ENCODE results near the gene RAPGEF3.

RAPGEF3 gene

DNA sequence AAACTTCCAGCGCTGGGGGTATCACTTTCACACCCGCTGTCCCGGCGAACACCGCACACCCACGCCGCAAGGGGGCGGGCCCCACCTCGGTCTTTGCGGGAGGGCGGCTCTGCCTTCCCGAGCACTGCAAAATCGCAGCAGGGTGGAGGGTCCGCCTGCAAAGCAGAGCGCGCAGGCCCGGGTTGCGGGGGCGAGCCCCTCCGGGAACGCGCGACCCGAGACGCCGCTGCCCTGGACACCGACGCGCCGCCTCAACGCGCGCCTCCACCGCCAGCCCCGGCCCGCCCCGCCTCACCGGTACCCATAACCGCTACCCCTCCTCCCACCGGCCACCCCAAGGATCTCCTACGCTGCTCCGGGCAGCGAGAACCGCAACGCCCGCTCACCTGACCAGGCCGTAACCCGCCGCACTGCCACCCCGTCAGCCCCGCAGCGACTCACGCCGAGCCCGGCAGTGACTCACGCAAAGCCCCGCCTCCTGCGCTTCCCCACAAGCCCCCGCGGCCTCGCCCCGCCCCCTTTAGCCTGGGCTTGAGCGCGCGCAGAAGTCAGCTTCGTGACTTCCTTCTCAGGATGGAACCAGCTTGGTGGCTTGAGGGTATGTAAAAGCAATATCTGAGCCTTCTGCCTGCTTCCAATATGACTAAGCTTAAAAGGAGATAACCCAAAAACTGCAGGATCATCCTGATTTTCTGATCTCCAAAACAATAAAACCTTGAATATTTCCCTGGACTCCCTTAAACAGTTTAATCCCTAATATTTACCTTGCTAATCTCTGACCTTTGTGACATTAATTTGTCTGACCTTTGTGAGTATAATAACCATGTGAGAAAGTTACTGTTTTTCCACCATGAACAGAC lies 52.9 kb downstream of the RAPGEF3 start, which contains the start of gene RPAP3:
RPAP3 (minus strand) TSS at position 465 of the 860 bp plus-strand sequence. CDS start 3,190 bp downstream, outside the sequence.
- peak within 1 kb of the TSS; percentile 79 for H3K27ac ChIP-seq
- ChIA-PET CTCF (interaction anchor here (0.7 to 1.9 kb wide), 3 partner anchors 9 to 243 kb away, joined by 3 to 4 read pairs (median 3); no protein-coding TSS in a partner anchor), POLR2A (ENCODE audit: low non-redundant PET) (interaction anchor here (0.5 kb wide), 2 partner anchors 177 to 713 kb away, joined by 3 to 4 read pairs; no protein-coding TSS in a partner anchor)
- TF ChIP-seq, protein P1, sequence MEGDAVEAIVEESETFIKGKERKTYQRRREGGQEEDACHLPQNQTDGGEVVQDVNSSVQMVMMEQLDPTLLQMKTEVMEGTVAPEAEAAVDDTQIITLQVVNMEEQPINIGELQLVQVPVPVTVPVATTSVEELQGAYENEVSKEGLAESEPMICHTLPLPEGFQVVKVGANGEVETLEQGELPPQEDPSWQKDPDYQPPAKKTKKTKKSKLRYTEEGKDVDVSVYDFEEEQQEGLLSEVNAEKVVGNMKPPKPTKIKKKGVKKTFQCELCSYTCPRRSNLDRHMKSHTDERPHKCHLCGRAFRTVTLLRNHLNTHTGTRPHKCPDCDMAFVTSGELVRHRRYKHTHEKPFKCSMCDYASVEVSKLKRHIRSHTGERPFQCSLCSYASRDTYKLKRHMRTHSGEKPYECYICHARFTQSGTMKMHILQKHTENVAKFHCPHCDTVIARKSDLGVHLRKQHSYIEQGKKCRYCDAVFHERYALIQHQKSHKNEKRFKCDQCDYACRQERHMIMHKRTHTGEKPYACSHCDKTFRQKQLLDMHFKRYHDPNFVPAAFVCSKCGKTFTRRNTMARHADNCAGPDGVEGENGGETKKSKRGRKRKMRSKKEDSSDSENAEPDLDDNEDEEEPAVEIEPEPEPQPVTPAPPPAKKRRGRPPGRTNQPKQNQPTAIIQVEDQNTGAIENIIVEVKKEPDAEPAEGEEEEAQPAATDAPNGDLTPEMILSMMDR (conservative IDR thresholded peaks at IDR 0.05; ENCODE audit: low read depth), result peak; percentile 74
- peak; percentile 93 for DNase-seq (ENCODE audit: low spot score)

DNA sequence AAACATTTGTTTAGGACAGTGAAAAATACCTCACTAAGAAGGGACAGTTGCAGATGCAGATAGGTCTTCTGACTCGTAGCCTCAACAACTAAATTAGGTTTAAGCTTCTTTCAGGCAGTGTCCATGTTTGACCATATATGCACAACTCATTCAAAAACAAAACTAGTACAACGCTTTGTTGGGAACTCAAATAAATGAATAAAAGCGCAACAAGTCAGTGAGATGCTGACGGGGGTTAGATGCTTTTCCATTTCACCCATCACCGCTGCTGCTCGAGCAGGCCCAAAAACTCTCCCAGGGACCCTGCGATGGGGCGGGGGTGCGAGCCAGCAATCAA lies 53.5 kb downstream of the RAPGEF3 start:
- peak overlapping the region; percentile 79 for H3K27ac ChIP-seq
- DNase-seq (ENCODE audit: low spot score), result no peak
- CTCF ChIA-PET, result interaction anchor here (0.6 to 0.7 kb wide), 4 partner anchors 40 to 412 kb away, joined by 3 read pairs; no protein-coding TSS in a partner anchor
- TF ChIP-seq, protein P1 (conservative IDR thresholded peaks at IDR 0.05; ENCODE audit: low read depth), result no peak
- POLR2A ChIA-PET (ENCODE audit: low non-redundant PET), result no interaction called here

DNA sequence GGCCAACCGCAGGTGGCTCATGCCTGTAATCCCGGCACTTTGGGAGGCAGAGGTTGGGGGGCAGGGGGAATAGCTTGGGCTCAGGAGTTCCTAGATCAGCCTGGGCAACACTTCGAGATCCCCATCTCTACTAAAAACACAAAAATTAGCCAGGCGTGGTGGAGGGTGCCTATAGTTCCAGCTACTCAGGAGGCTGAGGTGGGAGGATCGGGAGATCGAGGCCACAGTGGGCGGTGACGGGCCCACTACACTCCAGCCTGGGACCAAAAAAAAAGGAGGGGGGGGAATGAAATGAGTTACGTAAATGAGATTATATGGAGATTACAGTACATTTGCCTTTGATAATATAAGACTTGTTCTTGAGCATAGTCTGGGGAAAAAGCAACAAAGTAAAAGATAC lies 54.0 kb downstream of the RAPGEF3 start:
- no peak for DNase-seq (ENCODE audit: low spot score)
- ChIA-PET POLR2A (ENCODE audit: low non-redundant PET) (no interaction called here), CTCF (interaction anchor here (0.6 kb wide), 3 partner anchors 40 to 412 kb away, joined by 3 read pairs; no protein-coding TSS in a partner anchor)
- H3K27ac ChIP-seq, result no peak overlapping the region
- TF ChIP-seq, protein P1 (conservative IDR thresholded peaks at IDR 0.05; ENCODE audit: low read depth), result no peak

DNA sequence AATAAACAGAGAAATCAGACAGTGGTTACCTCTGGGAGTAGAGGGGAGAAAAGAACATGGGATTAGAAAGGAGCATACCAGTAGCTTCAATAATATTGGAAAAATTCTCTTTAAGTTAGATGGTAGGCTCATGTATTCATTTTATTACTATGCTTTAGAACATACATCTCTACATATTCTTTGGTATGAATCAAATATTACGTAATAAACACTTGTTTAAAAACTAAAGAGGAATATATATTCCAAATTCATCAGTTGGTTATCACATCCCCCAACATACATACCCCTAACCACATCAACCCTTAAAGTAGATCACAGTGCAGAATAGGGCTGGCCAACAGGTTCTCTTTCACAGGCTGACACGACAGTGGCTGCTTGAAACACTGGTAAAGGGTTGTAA lies 58.4 kb downstream of the RAPGEF3 start:
- TF ChIP-seq, protein P1 (conservative IDR thresholded peaks at IDR 0.05; ENCODE audit: low read depth), result no peak
- ChIA-PET CTCF (no interaction called here), POLR2A (ENCODE audit: low non-redundant PET) (no interaction called here)
- DNase-seq (ENCODE audit: low spot score), result no peak
- no peak overlapping the region for H3K27ac ChIP-seq

DNA sequence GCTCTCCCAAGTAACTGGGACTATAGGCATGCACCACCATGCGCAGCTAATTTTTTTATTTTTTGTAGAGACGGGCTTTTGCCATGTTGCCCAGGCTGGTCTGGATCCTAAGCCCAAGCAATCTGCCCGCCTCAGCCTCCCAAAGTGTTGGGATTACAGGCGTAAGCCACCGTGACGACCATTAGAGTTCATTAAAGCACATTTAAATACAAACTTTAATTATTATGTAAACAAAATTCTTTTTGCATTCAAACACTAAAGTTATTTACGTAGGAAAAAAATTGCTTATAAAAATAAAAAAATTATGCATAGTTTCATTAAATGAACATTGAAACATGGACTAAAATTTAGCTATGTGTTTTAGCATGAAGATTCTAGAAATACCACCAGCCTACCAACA lies 60.0 kb downstream of the RAPGEF3 start:
- ChIA-PET POLR2A (ENCODE audit: low non-redundant PET) (no interaction called here), CTCF (interaction anchor here (0.7 kb wide), 1 partner anchor 487 kb away, joined by 3 read pairs; no protein-coding TSS in a partner anchor)
- DNase-seq (ENCODE audit: low spot score), result no peak
- TF ChIP-seq, protein P1 (conservative IDR thresholded peaks at IDR 0.05; ENCODE audit: low read depth), result no peak
- no peak overlapping the region for H3K27ac ChIP-seq

DNA sequence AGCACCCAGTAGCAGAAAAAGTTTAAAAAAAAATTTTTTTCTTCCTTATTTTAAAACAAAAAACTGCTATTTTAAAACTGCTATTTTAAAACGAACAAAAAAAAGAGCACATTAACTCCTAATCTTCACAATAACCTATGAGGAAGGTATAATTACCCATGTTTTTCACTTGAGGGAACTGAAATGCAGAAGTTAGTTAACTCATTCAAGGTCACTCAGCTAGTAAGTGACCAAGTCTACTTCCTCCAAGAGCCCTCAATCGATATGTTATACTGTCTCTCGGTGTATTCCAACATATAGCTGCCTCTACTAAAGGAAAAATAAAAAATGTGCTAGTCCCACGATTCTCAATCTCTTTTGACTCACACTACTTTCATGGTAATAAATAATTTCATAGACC lies 60.6 kb downstream of the RAPGEF3 start:
- no peak for DNase-seq (ENCODE audit: low spot score)
- TF ChIP-seq, protein P1 (conservative IDR thresholded peaks at IDR 0.05; ENCODE audit: low read depth), result no peak
- POLR2A ChIA-PET (ENCODE audit: low non-redundant PET), result no interaction called here
- no peak overlapping the region for H3K27ac ChIP-seq
- CTCF ChIA-PET, result interaction anchor here (0.7 kb wide), 3 partner anchors 18 to 487 kb away, joined by 3 to 4 read pairs (median 4); no protein-coding TSS in a partner anchor

Data from RWPE1 (cell line).